NCI-H1436 treated with DMSO at 0.1 percent for 48 hours (cell line): ENCODE data around the gene LMO7.
"Not testable (repeated sequence)": the region's sequence is repeated elsewhere in the genome, so short reads cannot be mapped to it uniquely, and the experiment has no call there.

ENCODE experiments used
- DNase-seq: peaks from one replicate; lab custom pipeline; 2025; lab: John Stamatoyannopoulos, UW

The LMO7 gene

GRCh38 chr13:75647126-75647784 is 11.1 kb downstream of the LMO7 start:
- DNase-seq, result no peak

- DNase-seq, result no peak
These were observed 12.3 kb downstream of the LMO7 start for GRCh38 chr13:75648446-75648845.

- DNase-seq, result no peak
These were observed 14.9 kb downstream of the LMO7 start for GRCh38 chr13:75651013-75651412.

GRCh38 chr13:75652726-75653125 is 16.6 kb downstream of the LMO7 start:
- DNase-seq, result no peak

- no peak for DNase-seq
These were observed 20.4 kb downstream of the LMO7 start for GRCh38 chr13:75656425-75656989.

GRCh38 chr13:75657111-75657510 is 21.0 kb downstream of the LMO7 start:
- DNase-seq, result no peak

- DNase-seq, result no peak
These were observed 24.6 kb downstream of the LMO7 start for GRCh38 chr13:75660694-75661093.

GRCh38 chr13:75661443-75661842 is 25.3 kb downstream of the LMO7 start:
- DNase-seq, result no peak

GRCh38 chr13:75666646-75667351 is 30.7 kb downstream of the LMO7 start:
- DNase-seq, result no peak

- DNase-seq, result no peak
These were observed 33.6 kb downstream of the LMO7 start for GRCh38 chr13:75669706-75670105.

GRCh38 chr13:75670496-75670895 is 34.4 kb downstream of the LMO7 start:
- DNase-seq, result no peak

- DNase-seq, result no peak
These were observed 39.3 kb downstream of the LMO7 start for GRCh38 chr13:75675421-75675820.

- no peak for DNase-seq
These were observed 43.3 kb downstream of the LMO7 start for GRCh38 chr13:75679459-75679858.

GRCh38 chr13:75680251-75680650 is 44.1 kb downstream of the LMO7 start:
- not testable (repeated sequence) for DNase-seq

- DNase-seq, result no peak
These were observed 46.2 kb downstream of the LMO7 start for GRCh38 chr13:75682326-75682725.

- DNase-seq, result no peak
These were observed 49.1 kb downstream of the LMO7 start for GRCh38 chr13:75685239-75685697.

- no peak for DNase-seq
These were observed 51.1 kb downstream of the LMO7 start for GRCh38 chr13:75687150-75687763.

GRCh38 chr13:75689686-75690085 is 53.6 kb downstream of the LMO7 start:
- DNase-seq, result no peak

- DNase-seq, result no peak
These were observed 54.5 kb downstream of the LMO7 start for GRCh38 chr13:75690607-75691006.

GRCh38 chr13:75691183-75691582 is 55.1 kb downstream of the LMO7 start:
- DNase-seq, result no peak

- DNase-seq, result no peak
These were observed 57.1 kb downstream of the LMO7 start for GRCh38 chr13:75693227-75693626.

GRCh38 chr13:75694722-75695121 is 58.6 kb downstream of the LMO7 start:
- DNase-seq, result no peak

- DNase-seq, result not testable (repeated sequence)
These were observed 59.8 kb downstream of the LMO7 start for GRCh38 chr13:75695908-75696307.
